ENCODE results near the gene APBA2. TPM values are rescaled to one million over a fixed set of nuclear protein-coding genes. Genes with fewer than 3 reads are reported as not detected.

APBA2 gene
- total RNA-seq, 2 experiments from 2014 or later, result not detected

- ChIA-PET CTCF (ENCODE audit: unreplicated experiment) (no interaction called here), POLR2A (interaction anchor here (0.6 kb wide), 1 partner anchor 671 kb away, joined by 4 read pairs; no protein-coding TSS in a partner anchor)
- Histone ChIP-seq H4K20me1 (ENCODE audit: insufficient read depth, low read length) (no peaks in the 10 kb centered on the region), H2AFZ (ENCODE audit: low read length) (no peak overlapping the region), H3K4me1 (ENCODE audit: insufficient read depth, low read length, poor library complexity, severe bottlenecking) (no peaks in the 10 kb centered on the region), H3K4me2 (ENCODE audit: low read length) (no peak overlapping the region), H3K9me2 (ENCODE audit: insufficient read depth, low read length) (no peaks in the 10 kb centered on the region), H3K4me3 (ENCODE audit: low read depth, low read length, poor library complexity, severe bottlenecking) (no peak overlapping the region), H3K9me3 (ENCODE audit: low read length) (no peaks in the 10 kb centered on the region), H3K79me2 (ENCODE audit: insufficient read depth, low read depth, low read length) (no peaks in the 10 kb centered on the region), H3K27ac (ENCODE audit: low read depth, low read length, poor library complexity, severe bottlenecking) (no peak overlapping the region), H3K36me3 (ENCODE audit: insufficient read depth, low read length) (no peaks in the 10 kb centered on the region)
- intact Hi-C loops (cut with micrococcal nuclease; ENCODE audit: unreplicated experiment), result no loop called here
- DNase-seq (ENCODE audit: low spot score), result no peak
- no peak for TF ChIP-seq EZH2phosphoT487 (IDR thresholded peaks at IDR 0.05; ENCODE audit: borderline replicate concordance, low read depth, low read length)
- TF ChIP-seq, protein P1, sequence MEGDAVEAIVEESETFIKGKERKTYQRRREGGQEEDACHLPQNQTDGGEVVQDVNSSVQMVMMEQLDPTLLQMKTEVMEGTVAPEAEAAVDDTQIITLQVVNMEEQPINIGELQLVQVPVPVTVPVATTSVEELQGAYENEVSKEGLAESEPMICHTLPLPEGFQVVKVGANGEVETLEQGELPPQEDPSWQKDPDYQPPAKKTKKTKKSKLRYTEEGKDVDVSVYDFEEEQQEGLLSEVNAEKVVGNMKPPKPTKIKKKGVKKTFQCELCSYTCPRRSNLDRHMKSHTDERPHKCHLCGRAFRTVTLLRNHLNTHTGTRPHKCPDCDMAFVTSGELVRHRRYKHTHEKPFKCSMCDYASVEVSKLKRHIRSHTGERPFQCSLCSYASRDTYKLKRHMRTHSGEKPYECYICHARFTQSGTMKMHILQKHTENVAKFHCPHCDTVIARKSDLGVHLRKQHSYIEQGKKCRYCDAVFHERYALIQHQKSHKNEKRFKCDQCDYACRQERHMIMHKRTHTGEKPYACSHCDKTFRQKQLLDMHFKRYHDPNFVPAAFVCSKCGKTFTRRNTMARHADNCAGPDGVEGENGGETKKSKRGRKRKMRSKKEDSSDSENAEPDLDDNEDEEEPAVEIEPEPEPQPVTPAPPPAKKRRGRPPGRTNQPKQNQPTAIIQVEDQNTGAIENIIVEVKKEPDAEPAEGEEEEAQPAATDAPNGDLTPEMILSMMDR (conservative IDR thresholded peaks at IDR 0.05; ENCODE audit: low read length), result no peak
- BruUV-seq (replicated peaks), result no TSS peak
Observed at GRCh38 chr15:28984421-28985315, 98.9 kb downstream of the APBA2 start.

- TF ChIP-seq, protein P1 (conservative IDR thresholded peaks at IDR 0.05; ENCODE audit: low read length), result no peak
- no peak for TF ChIP-seq EZH2phosphoT487 (IDR thresholded peaks at IDR 0.05; ENCODE audit: borderline replicate concordance, low read depth, low read length)
- no peaks in the 10 kb centered on the region for H3K4me1 ChIP-seq (ENCODE audit: insufficient read depth, low read length, poor library complexity, severe bottlenecking)
- no peak for DNase-seq (ENCODE audit: low spot score)
- POLR2A ChIA-PET, result interaction anchor here (0.6 kb wide), 1 partner anchor 671 kb away, joined by 4 read pairs; no protein-coding TSS in a partner anchor
- H3K9me3 ChIP-seq (ENCODE audit: low read length), result no peaks in the 10 kb centered on the region
- no peaks in the 10 kb centered on the region for H4K20me1 ChIP-seq (ENCODE audit: insufficient read depth, low read length)
- no TSS peak for BruUV-seq (replicated peaks)
- no peak overlapping the region for H3K27ac ChIP-seq (ENCODE audit: low read depth, low read length, poor library complexity, severe bottlenecking)
- no peak overlapping the region for H2AFZ ChIP-seq (ENCODE audit: low read length)
- no peaks in the 10 kb centered on the region for H3K9me2 ChIP-seq (ENCODE audit: insufficient read depth, low read length)
- H3K4me3 ChIP-seq (ENCODE audit: low read depth, low read length, poor library complexity, severe bottlenecking), result no peak overlapping the region
- H3K4me2 ChIP-seq (ENCODE audit: low read length), result no peak overlapping the region
- no peaks in the 10 kb centered on the region for H3K79me2 ChIP-seq (ENCODE audit: insufficient read depth, low read depth, low read length)
- no peaks in the 10 kb centered on the region for H3K36me3 ChIP-seq (ENCODE audit: insufficient read depth, low read length)
- intact Hi-C loops (cut with micrococcal nuclease; ENCODE audit: unreplicated experiment), result no loop called here
- CTCF ChIA-PET (ENCODE audit: unreplicated experiment), result no interaction called here
Observed at GRCh38 chr15:28985316-28985645, 99.5 kb downstream of the APBA2 start.

DNA sequence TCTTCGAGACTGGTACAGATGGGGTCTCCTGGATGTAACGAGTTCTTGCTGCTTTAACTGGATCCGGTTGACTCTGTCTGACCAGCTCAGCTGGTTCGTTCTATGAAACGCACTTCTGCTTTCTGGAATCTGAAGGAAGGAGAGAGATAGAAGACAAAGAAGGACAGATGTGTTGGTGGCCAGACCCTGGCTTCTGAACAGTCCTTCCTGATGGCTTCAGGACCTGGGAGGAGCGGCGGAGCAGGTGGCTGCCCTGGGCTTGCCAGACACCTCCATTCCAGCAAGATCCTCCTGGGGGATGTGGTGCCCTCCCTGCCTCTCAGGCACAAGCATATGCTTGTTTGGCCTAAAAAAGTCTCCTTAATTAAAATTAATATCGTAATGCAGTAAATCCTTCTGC lies 99.9 kb downstream of the APBA2 start:
- CTCF ChIA-PET (ENCODE audit: unreplicated experiment), result no interaction called here

More for the DNA sequence above, 99.9 kb downstream of the APBA2 start:
- no peaks in the 10 kb centered on the region for H3K36me3 ChIP-seq (ENCODE audit: insufficient read depth, low read length)
- intact Hi-C loops (cut with micrococcal nuclease; ENCODE audit: unreplicated experiment), result no loop called here
- H4K20me1 ChIP-seq (ENCODE audit: insufficient read depth, low read length), result no peaks in the 10 kb centered on the region
- no peak overlapping the region for H2AFZ ChIP-seq (ENCODE audit: low read length)
- POLR2A ChIA-PET, result interaction anchor here (0.6 kb wide), 1 partner anchor 670 kb away, joined by 4 read pairs; no protein-coding TSS in a partner anchor
- no peaks in the 10 kb centered on the region for H3K9me3 ChIP-seq (ENCODE audit: low read length)
- TF ChIP-seq, protein P1 (conservative IDR thresholded peaks at IDR 0.05; ENCODE audit: low read length), result no peak
- no peak for TF ChIP-seq EZH2phosphoT487 (IDR thresholded peaks at IDR 0.05; ENCODE audit: borderline replicate concordance, low read depth, low read length)
- no peaks in the 10 kb centered on the region for H3K4me1 ChIP-seq (ENCODE audit: insufficient read depth, low read length, poor library complexity, severe bottlenecking)
- no peak overlapping the region for H3K4me3 ChIP-seq (ENCODE audit: low read depth, low read length, poor library complexity, severe bottlenecking)
- H3K4me2 ChIP-seq (ENCODE audit: low read length), result no peak overlapping the region
- H3K9me2 ChIP-seq (ENCODE audit: insufficient read depth, low read length), result no peaks in the 10 kb centered on the region
- H3K27ac ChIP-seq (ENCODE audit: low read depth, low read length, poor library complexity, severe bottlenecking), result no peak overlapping the region
- DNase-seq (ENCODE audit: low spot score), result no peak
- no peaks in the 10 kb centered on the region for H3K79me2 ChIP-seq (ENCODE audit: insufficient read depth, low read depth, low read length)
- no TSS peak for BruUV-seq (replicated peaks)

All from OCI-LY7 (cell line).